Panc1 (cell line): ENCODE data around the gene STK17B. TPM values are rescaled to one million over a fixed set of nuclear protein-coding genes. Genes with fewer than 3 reads are reported as not detected.

Experiments
- ATAC-seq: fragments of 200-7000 bp; cut with Tn5 transposase; 2 replicates; pipeline ENCODE4 v1.9.1; 2020; ENCODE audit warnings: mild to moderate bottlenecking, moderate library complexity
- BruUV-seq: library from RNA; stranded (reverse); fragments of 400-500 nt; replicated peaks from 2 replicates; lab custom pipeline; 2021; lab: Mats Ljungman, UMichigan
- CTCF ChIA-PET: fragments of 300-600 bp; sonication (Branson Sonifier 250); formaldehyde crosslinking; loops from one replicate; lab custom pipeline; 2022; ENCODE audit warnings: antibody characterized with exemption; lab: Charles Lee
- POLR2A ChIA-PET: fragments of 300-600 bp; sonication (Branson Sonifier 250); formaldehyde crosslinking; loops from one replicate; lab custom pipeline; 2022; ENCODE audit warnings: antibody characterized with exemption; lab: Charles Lee
- DNase-seq: peaks from one replicate; pipeline ENCODE4 v3.0.0-alpha.2; 2010; ENCODE audit warnings: low read depth, low spot score
- H3K27ac ChIP-seq: 2 replicates; pipeline ENCODE4 v1.5.1; 2011; ENCODE audit warnings: mild to moderate bottlenecking, low read length, inconsistent platforms
- H3K27me3 ChIP-seq: fragments of 200-500 bp; sonication (Bioruptor generic); 2 replicates; pipeline ENCODE4 v1.6.0; 2014; ENCODE audit warnings: low read length, inconsistent platforms; ENCODE audit not compliant: control insufficient read depth, insufficient read depth
- H3K36me3 ChIP-seq: fragments of 200-500 bp; sonication (Bioruptor generic); 2 replicates; pipeline ENCODE4 v1.5.1; 2014; ENCODE audit warnings: inconsistent platforms, mild to moderate bottlenecking, low read length, moderate library complexity; ENCODE audit not compliant: control insufficient read depth, insufficient read depth
- H3K4me1 ChIP-seq: 2 replicates; pipeline ENCODE4 v1.5.1; 2011; ENCODE audit warnings: inconsistent platforms, mild to moderate bottlenecking, low read length, moderate library complexity; ENCODE audit not compliant: control insufficient read depth, insufficient read depth
- H3K4me3 ChIP-seq, 2 experiments: 2 replicates each; pipeline ENCODE4 v1.5.1; 2011 to 2012; ENCODE audit warnings: low read depth in 2 of 2, low read length in 2 of 2, mild to moderate bottlenecking in 2 of 2, inconsistent platforms in 1 of 2, moderate library complexity in 1 of 2
- H3K9me3 ChIP-seq: fragments of 200-500 bp; sonication (Bioruptor generic); 2 replicates; pipeline ENCODE4 v1.5.1; 2014; ENCODE audit warnings: low read depth, mild to moderate bottlenecking, inconsistent platforms, low read length, moderate library complexity; ENCODE audit not compliant: control insufficient read depth, insufficient read depth
- CTCF ChIP-seq: fragments of 450-650 bp; IDR thresholded peaks from 2 replicates; pipeline ENCODE4 v1.5.1; 2017; ENCODE audit warnings: mild to moderate bottlenecking
- POLR2AphosphoS5 ChIP-seq: IDR thresholded peaks from 2 replicates; pipeline ENCODE4 v1.6.1; 2012; ENCODE audit warnings: mild to moderate bottlenecking, low read depth, low read length, moderate library complexity
- REST ChIP-seq, 2 experiments: IDR thresholded peaks; 2 replicates each; pipeline ENCODE4 v1.6.1; 2011 to 2012; ENCODE audit warnings: low read depth in 2 of 2, control low read depth in 1 of 2, low read length in 1 of 2, mild to moderate bottlenecking in 1 of 2, moderate library complexity in 1 of 2; ENCODE audit not compliant: insufficient read depth in 1 of 2
- SIN3A ChIP-seq: IDR thresholded peaks from 2 replicates; pipeline ENCODE4 v1.6.1; 2012; ENCODE audit warnings: low read depth, mild to moderate bottlenecking, low read length, moderate library complexity, borderline replicate concordance; ENCODE audit not compliant: insufficient read depth
- TCF7L2 ChIP-seq: IDR thresholded peaks from 2 replicates; pipeline ENCODE4 v1.6.1; 2011; ENCODE audit warnings: mild to moderate bottlenecking, low read depth, low read length, inconsistent platforms
- in situ Hi-C: cut with HindIII; loops from 2 replicates; pipeline ENCODE4 v1.10.0; 2016; ENCODE audit warnings: low sequenced_read_pairs, low pct_unique_long_range_greater_than_20kb
- intact Hi-C: fragments of 100-400 bp; cut with micrococcal nuclease; formaldehyde crosslinking; loops from one replicate; pipeline ENCODE4 v1.10.0; 2022; ENCODE audit not compliant: unreplicated experiment
- total RNA-seq: library from RNA; stranded (reverse); gene quantifications from one replicate; pipeline ENCODE4 v1.2.1, GENCODE V29; 2021; ENCODE audit not compliant: unreplicated experiment

Gene STK17B
- total RNA-seq, 1 experiment from 2014 or later = 19.3 TPM

- TF ChIP-seq REST (IDR thresholded peaks at IDR 0.05; ENCODE audit: insufficient read depth in 1 of 2, low read depth in 2 of 2, low read length in 1 of 2) = no peak
- no peak for TF ChIP-seq TCF7L2
- no peak for TF ChIP-seq SIN3A
- no peak for TF ChIP-seq POLR2AphosphoS5
- TF ChIP-seq CTCF = no peak
- no peak for ATAC-seq
- no TSS peak for BruUV-seq
- H3K36me3 ChIP-seq = no peaks in the 10 kb centered on the region
- in situ Hi-C loops = no loop called here
- ChIA-PET POLR2A (no interaction called here), CTCF (interaction anchor here (0.5 to 0.8 kb wide), 3 partner anchors 14 to 450 kb away, joined by 3 to 4 read pairs (median 3); no protein-coding TSS in a partner anchor)
- no peak overlapping the region for H3K4me3 ChIP-seq
- H3K27me3 ChIP-seq = peaks cover 2% of the 10 kb centered on the region
- no peak for DNase-seq
- no peaks in the 10 kb centered on the region for H3K9me3 ChIP-seq
- intact Hi-C loops = no loop called here
- no peak overlapping the region for H3K27ac ChIP-seq
- H3K4me1 ChIP-seq = no peaks in the 10 kb centered on the region
Measured at GRCh38 chr2:196097864-196098660, 73.3 kb downstream of the STK17B start.

GRCh38 chr2:196096982-196097745 is 74.2 kb downstream of the STK17B start:
- POLR2A ChIA-PET = no interaction called here
- ATAC-seq (no peak), DNase-seq (no peak)
- Histone ChIP-seq H3K27ac (no peak overlapping the region), H3K27me3 (peaks cover 2% of the 10 kb centered on the region), H3K4me3 (no peak overlapping the region), H3K36me3 (no peaks in the 10 kb centered on the region), H3K4me1 (no peaks in the 10 kb centered on the region), H3K9me3 (no peaks in the 10 kb centered on the region)
- BruUV-seq = no TSS peak
- TF ChIP-seq CTCF = no peak
- no peak for TF ChIP-seq REST (IDR thresholded peaks at IDR 0.05; ENCODE audit: insufficient read depth in 1 of 2, low read depth in 2 of 2, low read length in 1 of 2)
- TF ChIP-seq POLR2AphosphoS5 = no peak
- no peak for TF ChIP-seq TCF7L2
- no peak for TF ChIP-seq SIN3A
- CTCF ChIA-PET = interaction anchor here (0.8 kb wide), 1 partner anchor 14 kb away, joined by 3 read pairs; no protein-coding TSS in a partner anchor
- in situ Hi-C loops (no loop called here), intact Hi-C loops (no loop called here)
